GM18526 (cell line): Measurements from ENCODE around the gene TRDMT1.
A peak's percentile ranks its signal among the peaks of the same experiment; 100 is the strongest.

ENCODE experiments used
- POLR2A ChIP-seq: IDR thresholded peaks from 3 replicates; pipeline ENCODE4 v1.6.1; 2011; ENCODE audit not compliant: insufficient read length; ENCODE audit errors: extremely low read depth

TRDMT1 gene, protein sequence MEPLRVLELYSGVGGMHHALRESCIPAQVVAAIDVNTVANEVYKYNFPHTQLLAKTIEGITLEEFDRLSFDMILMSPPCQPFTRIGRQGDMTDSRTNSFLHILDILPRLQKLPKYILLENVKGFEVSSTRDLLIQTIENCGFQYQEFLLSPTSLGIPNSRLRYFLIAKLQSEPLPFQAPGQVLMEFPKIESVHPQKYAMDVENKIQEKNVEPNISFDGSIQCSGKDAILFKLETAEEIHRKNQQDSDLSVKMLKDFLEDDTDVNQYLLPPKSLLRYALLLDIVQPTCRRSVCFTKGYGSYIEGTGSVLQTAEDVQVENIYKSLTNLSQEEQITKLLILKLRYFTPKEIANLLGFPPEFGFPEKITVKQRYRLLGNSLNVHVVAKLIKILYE

DNA sequence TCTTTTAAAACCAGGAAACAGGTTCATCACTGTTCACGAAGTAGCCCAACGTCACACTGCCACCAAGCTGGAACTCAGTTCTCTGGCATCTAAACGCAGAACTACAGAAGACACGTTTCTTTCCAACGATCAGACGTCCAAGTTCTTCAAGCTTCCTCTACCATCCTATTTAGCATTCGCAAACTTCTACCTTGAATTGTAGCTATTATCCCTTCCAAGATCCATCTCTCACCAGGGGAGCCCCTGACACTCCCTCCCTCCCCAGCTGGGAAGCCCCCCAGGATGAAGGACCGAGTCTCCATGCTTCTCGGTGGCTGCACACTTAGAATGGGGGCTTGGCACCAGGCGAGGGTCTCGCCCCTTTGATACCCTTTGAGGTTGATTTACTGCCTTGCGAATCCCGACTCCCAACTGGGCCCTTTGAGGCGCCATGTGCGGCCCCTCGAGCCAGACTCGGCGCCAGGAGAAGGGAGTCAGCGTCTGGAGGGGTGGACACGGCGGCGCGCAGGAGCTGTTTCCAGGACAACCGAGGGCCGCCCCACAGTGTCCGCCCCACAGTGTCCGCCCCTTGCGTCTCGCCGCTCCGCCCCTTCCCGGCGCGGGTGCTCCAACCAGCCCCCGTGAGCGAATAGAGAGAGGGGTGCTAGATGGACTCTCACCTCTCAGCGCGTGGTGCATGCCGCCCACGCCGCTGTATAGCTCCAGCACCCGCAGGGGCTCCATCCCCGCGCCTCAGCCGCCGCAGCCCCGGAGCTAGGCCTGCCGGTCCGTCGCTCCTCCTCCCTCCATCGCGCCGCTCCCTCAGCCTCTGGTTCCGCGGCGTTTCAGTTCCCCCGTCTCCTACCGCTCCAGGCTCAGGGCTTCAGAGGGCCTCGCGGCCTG lies at the start of gene TRDMT1:
TSS of gene TRDMT1 (minus strand) at position 761 of the 882 bp plus-strand sequence. CDS start at position 723, 38 bp downstream.
- peak; percentile 58 for TF ChIP-seq POLR2A

DNA sequence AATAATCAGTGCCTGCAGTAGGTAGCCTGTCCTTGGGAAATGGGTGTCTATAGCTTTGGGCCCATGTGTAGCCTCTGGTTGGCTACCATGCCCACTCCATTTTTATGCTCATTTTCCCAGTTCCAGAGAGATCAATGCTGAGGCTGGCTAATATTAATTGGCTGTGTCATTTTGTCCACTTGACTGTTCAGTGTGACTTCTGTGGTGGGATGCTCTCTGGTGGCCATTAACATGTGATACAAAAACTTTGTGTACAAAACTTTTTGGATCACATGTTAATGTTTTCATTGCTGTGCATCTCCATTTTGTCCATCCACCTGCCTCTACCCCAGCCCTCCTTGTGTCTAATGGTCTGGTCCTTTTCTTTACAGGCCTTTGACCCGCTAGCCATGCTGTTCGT lies 49.3 kb upstream of the TRDMT1 start:
- no peak for TF ChIP-seq POLR2A

DNA sequence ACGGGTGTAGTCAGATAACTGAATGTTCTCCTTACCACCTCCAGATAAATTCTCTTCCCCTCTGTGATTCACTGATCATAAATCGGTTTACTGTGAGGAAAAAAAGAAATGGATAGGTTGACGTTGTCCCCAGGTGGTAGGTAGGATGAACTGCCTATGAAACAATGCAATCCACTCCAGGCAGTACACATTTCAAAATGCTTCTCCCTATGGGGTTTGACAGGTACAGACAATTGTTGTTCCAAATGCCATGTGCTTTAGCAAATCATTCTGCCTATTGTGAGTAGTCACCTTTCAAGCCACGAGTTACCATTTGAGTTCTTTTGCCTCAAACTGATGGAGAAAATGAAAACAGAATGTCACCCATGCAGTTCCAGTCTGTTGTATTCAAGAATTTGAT lies 48.3 kb upstream of the TRDMT1 start:
- no peak for TF ChIP-seq POLR2A

DNA sequence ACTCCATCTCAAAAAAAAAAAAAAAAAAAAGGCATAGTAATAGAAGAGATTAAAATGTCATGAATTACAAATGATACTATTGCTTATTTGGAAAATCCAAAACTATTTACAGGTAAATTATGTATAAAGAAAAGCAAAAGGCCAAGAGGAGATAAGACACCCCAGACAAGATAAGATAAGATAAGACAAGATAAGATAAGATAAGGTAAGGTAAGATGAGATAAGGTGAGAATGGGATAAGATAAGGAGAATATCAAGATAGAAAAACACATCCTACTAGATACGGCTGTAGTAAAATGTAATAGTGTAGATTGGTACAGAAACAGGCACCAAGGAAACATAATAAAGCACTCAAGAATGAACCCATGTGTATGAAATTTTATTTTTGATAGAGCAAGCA lies 47.5 kb upstream of the TRDMT1 start:
- TF ChIP-seq POLR2A = no peak

DNA sequence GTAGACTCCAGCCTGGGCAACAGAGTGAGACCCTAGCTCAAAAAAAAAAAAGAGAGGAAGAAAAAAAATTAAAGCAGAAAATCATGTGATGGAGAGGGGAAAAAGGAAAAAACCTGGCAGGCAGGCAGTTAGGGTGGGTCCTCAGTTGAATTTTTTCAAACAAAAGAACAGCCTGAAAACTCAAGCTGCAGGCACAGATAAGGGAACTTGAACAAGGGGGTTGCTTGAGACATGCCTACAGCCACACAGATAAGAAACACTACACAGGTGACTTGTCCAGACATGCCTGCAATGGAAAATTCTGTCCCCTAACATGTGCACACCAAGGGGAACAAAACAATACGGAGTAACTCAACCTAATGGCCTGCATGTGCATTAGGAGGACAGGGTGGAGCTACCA lies 45.7 kb upstream of the TRDMT1 start:
- no peak for TF ChIP-seq POLR2A

DNA sequence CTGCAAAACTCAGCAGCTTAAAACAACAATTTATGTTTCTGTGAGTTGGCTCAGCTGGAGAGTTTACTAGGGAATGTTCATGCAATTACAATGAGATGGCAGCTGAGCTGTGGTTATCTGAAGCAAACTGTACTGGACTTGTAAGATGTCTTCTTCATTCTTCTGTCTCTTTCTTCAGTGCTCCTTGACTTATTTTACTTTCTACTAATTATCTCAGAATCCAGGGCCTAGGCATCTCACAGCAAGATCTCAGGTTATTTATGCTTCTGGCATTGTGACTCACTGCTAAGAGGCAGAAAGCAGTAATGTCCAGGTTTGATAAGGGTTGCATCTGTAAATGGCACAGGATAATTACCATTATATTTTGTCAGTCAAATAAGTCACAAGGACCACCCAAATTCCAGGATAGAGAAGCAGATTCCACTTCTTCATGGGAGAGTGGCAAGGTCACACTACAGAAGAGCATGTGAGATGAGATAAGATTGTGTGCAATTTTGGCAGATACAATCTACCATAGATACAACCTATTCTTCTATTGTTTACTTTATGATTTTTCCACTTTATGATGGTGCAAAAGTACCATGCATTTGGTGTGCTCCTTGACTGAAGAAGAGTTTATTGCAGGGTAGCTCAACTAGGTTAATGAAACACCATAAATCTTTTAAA lies 43.4 kb upstream of the TRDMT1 start:
- TF ChIP-seq POLR2A = no peak

DNA sequence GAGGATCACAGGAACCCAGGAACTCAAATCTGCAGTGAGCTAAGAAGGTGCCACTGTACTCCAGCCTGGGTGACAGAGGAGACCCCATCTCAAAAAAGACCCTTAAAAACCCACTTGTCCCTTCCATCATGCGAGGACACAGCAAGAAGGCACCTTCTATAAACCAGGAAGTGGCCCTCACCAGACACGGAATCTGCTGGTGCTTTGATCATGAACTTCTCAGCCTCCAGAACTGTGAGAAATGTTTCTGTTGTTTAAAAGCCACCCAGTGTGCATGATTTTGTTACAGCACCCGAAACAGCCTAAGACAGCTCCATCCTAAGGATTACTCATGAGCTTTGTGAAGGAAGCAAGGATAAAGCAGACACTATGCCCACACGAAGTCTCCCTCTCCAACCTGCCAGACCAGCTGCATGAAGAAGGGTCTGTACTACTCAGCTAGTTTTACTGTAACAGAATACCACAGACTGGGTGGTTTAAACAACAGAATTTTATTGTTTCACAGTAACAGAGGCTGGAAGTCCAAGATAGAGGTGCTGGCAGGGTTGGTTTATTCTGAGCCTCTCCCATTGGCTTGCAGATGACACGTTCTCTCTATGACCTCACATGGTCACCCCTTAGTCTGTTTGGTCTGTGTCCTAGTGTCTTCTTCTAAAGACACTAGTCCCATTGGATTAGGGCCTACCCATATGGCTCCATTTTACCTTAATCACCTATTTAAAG lies 40.3 kb upstream of the TRDMT1 start:
- no peak for TF ChIP-seq POLR2A

DNA sequence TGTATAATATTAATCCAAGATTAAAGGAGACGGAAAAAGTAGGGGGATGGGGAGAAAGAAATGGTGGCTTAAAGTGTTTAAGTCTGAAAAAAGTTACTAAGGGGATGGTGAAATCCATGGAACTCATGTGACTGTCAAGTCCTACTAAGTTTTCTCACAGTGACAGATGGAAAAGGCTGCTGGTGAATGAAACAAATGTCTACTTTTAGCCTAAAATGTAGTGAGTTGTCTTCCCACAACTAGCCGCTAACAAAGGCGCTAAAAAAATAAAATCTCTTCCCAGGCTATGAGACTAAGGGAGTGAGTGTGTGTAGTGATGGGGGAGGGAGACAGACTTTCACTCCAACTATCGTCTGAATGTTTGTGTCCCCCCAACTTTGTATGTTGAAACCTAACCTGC lies 39.1 kb upstream of the TRDMT1 start:
- no peak for TF ChIP-seq POLR2A

DNA sequence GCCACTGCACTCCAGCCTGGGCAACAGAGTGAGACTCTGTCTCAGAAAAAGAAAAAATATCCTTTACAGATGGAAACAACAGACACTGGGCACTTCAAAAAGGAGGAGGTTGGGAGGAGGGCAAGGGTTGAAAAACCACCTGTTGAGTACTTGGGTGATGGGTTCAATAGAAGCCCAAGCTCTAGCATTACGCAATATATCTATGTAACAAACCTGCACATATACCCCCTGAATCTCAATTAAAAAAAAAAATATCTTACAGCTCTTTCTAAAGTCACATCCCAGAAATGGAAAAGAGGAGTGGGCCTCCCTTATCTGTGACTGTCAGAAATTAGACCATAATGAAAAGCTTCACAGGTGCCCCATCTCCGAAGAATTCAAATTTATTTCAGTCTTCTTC lies 38.6 kb upstream of the TRDMT1 start:
- no peak for TF ChIP-seq POLR2A

DNA sequence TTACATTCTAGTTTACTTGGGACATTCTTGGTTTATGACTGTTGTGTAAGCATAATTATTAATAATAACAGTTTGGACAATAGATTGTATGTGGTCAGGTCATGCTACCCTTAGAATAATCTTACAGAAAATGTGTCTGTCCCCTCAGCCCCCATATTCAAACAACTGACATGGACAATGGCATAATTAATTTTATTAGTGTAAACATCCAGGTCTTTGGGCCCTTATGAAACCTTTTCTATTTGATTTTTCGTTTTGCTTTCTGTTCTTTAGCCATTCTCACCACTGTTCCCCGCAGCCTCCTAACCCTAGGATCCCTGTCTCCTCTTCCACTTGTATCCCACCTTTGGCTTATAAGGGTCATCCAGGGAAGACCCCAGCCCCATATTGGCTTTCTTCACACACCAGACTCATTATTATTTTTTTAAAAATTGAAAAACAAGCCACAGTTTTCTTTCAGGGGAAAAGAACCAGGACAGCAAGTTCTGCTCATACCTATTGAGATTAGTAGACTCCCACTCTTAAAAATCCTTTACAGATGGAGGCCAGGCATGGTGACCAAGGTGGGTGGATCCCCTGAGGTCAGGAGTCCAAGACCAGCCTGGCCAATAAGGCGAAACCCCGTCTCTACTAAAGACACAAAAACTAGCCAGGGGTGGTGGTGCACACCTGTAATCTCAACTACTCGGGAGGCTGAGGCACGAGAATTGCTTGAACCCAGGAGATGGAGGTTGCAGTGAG lies 38.0 kb upstream of the TRDMT1 start:
- no peak for TF ChIP-seq POLR2A

DNA sequence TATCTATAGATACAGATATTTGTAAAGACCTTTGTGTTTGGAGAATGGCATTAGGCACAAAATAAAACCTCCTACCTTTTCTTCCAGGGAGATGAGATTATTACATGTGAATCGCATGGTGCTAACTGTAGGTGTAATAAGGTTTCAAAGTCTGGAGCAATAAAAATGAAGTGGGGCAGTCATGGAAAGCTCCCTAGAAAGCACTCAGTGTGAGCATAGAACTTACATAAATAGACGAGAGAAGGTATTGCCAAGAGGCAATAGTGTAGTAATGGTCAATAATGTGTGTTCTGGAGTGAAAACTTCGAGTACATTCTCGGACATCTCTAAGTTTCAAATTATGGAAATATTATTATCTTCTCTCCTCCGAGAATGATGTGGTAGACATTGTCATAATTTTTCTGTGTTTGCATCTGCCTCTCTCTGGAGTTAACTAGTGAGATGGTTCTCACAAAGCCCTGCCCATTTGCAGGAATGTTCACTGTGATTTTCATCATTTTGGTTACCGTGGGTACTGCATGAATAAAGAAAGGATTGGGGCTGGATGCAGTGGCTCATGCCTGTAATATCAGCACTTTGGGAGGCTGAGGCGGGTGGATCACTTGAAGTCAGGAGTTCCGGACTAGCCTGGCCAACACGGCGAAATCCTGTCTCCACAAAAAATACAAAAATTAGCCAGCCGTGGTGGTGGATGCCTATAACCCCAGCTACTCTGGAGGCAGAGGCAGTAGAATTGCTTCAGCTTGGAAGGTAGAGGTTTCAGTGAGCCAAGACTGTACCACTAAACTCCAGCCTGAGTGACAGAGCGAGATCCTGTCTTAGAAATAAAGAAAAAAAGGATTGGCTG lies 37.2 kb upstream of the TRDMT1 start:
- TF ChIP-seq POLR2A = no peak

DNA sequence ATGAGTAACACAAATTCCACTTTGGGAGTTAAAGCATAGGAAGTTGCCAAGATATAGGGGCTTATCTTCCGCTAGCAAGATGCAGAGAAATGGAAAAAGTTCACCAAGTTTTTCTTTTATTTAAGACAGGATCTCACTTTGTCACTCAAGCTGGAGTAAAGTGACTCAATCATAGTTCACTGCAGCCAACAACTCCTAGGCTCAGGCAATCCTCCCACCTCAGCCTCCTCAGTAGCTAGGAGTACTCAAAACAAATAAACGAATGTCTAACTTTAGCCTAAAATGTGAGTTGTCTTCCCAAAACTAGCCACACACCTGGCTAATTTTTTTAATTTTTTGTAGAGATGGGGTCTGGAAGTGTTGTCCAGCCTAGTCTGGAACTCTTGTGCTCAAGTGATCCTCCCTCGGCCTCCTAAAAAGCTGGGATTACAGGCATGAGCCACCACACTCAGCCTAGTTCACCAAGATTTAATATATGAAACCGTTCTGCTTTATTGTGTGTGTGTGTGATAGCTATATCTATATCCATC lies 36.5 kb upstream of the TRDMT1 start:
- no peak for TF ChIP-seq POLR2A

DNA sequence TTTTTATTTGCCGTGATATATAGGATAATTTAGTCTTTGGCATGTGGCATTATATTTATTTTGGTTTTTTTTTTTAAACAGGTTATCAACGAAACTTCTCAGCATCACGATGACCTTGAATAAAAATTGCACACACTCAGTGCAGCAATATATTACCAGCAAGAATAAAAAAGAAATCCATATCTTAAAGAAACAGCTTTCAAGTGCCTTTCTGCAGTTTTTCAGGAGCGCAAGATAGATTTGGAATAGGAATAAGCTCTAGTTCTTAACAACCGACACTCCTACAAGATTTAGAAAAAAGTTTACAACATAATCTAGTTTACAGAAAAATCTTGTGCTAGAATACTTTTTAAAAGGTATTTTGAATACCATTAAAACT lies 35.7 kb upstream of the TRDMT1 start:
- TF ChIP-seq POLR2A = no peak

DNA sequence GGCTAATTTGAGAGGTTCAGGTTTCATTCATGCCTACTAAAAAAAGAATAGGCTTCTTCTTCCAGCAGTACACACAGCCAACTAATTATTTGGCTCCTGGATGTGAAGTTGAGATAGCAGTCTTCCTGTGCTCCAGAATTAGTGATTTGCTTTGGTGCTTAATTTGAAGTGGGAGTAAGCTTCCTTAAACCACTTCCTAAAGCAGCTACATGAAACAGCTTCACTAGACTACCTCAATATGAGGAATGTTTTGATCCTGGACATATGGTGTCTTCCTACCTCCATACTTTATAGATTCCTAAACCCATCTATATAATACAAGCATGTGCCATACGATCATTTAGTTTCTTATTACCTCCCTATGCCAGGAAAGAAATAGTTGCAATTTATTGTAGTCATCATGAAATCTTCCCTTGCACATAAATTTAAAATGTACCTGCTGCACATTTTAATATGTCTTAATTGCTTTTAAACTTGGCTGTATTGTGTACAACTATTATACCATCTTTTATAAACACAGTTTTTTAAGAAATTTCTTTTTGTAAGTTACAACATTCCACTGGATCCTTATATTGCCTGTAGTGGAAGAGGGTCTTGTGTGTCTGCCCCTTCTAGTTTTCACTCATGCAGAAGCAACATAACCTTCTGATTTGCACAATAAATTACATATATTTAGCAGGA lies 35.1 kb upstream of the TRDMT1 start:
- TF ChIP-seq POLR2A = no peak
